HL-60 (cell line): ENCODE results near the gene XPR1.
A peak's percentile ranks its signal among the peaks of the same experiment; 100 is the strongest.

Experiments used
- DNase-seq, 2 experiments: peaks; one replicate each; pipeline ENCODE4 v3.0.0-alpha.2; 2010 to 2020; ENCODE audit warnings: low read depth in 1 of 2, low spot score in 1 of 2
- H3K27ac ChIP-seq: fragments of 250-450 bp; sonication (Bioruptor Pico); replicated peaks from 2 replicates; pipeline ENCODE4 v1.5.1; 2020; ENCODE audit warnings: mild to moderate bottlenecking, moderate library complexity
- H3K27me3 ChIP-seq: fragments of 250-450 bp; sonication (Bioruptor Pico); 2 replicates; pipeline ENCODE4 v1.5.1; 2021; ENCODE audit warnings: mild to moderate bottlenecking, moderate library complexity; ENCODE audit not compliant: insufficient read depth, poor library complexity, severe bottlenecking
- H3K4me3 ChIP-seq: replicated peaks from 2 replicates; pipeline ENCODE4 v1.5.1; 2011; ENCODE audit warnings: mild to moderate bottlenecking, control low read depth, low read length; ENCODE audit not compliant: insufficient read depth
- CTCF ChIP-seq: IDR thresholded peaks from one replicate; pipeline ENCODE4 v1.5.1; 2011; ENCODE audit warnings: low read length, control low read depth, inconsistent platforms; ENCODE audit not compliant: insufficient read depth
- GABPA ChIP-seq: IDR thresholded peaks from 2 replicates; pipeline ENCODE4 v1.6.1; 2012; ENCODE audit warnings: low read depth
- POLR2AphosphoS5 ChIP-seq: IDR thresholded peaks from 2 replicates; pipeline ENCODE4 v1.6.1; 2012; ENCODE audit warnings: low read depth
- REST ChIP-seq: IDR thresholded peaks from 2 replicates; pipeline ENCODE4 v1.6.1; 2012; ENCODE audit warnings: low read depth; ENCODE audit not compliant: insufficient replicate concordance
- SPI1 ChIP-seq: IDR thresholded peaks from 2 replicates; pipeline ENCODE4 v1.6.1; 2012; ENCODE audit warnings: low read depth, mild to moderate bottlenecking, borderline replicate concordance

Gene XPR1

GRCh38 chr1:180672105-180672504 is 40.3 kb downstream of the XPR1 start:
- Histone ChIP-seq H3K27ac (no peak overlapping the region), H3K4me3 (no peak overlapping the region), H3K27me3 (no peaks in the 10 kb centered on the region)
- no peak for TF ChIP-seq REST
- no peak for TF ChIP-seq SPI1
- no peak for TF ChIP-seq POLR2AphosphoS5
- TF ChIP-seq GABPA: no peak
- no peak for TF ChIP-seq CTCF
- DNase-seq: no peak

GRCh38 chr1:180672505-180672904 is 40.7 kb downstream of the XPR1 start:
- no peak overlapping the region for H3K27ac ChIP-seq
- no peak for DNase-seq
- peak; percentile 79 for TF ChIP-seq SPI1
- TF ChIP-seq REST: no peak
- H3K4me3 ChIP-seq: no peak overlapping the region
- no peaks in the 10 kb centered on the region for H3K27me3 ChIP-seq

GRCh38 chr1:180674603-180675530 is 43.0 kb downstream of the XPR1 start:
- Histone ChIP-seq H3K27me3 (no peaks in the 10 kb centered on the region), H3K4me3 (no peak overlapping the region), H3K27ac (no peak overlapping the region)
- TF ChIP-seq POLR2AphosphoS5 (no peak), GABPA (no peak), SPI1 (no peak), REST (no peak), CTCF (no peak)
- peak in 1 of 2 experiments; percentile 13 for DNase-seq
